ENCODE data around the gene TENT5C. TPM values are rescaled to one million over a fixed set of nuclear protein-coding genes. Genes with fewer than 3 reads are reported as not detected.

Gene TENT5C
- total RNA-seq, 4 donors from 2014 or later = 0.27 to 2.8 (median 1.3) TPM

- WGBS, 2 donors = 21 to 33% methylated on average over 1 to 3 of the region's 3 CpGs
- TF ChIP-seq POLR2A (IDR thresholded peaks at IDR 0.05) = no peak
- TF ChIP-seq, protein P1, sequence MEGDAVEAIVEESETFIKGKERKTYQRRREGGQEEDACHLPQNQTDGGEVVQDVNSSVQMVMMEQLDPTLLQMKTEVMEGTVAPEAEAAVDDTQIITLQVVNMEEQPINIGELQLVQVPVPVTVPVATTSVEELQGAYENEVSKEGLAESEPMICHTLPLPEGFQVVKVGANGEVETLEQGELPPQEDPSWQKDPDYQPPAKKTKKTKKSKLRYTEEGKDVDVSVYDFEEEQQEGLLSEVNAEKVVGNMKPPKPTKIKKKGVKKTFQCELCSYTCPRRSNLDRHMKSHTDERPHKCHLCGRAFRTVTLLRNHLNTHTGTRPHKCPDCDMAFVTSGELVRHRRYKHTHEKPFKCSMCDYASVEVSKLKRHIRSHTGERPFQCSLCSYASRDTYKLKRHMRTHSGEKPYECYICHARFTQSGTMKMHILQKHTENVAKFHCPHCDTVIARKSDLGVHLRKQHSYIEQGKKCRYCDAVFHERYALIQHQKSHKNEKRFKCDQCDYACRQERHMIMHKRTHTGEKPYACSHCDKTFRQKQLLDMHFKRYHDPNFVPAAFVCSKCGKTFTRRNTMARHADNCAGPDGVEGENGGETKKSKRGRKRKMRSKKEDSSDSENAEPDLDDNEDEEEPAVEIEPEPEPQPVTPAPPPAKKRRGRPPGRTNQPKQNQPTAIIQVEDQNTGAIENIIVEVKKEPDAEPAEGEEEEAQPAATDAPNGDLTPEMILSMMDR (IDR thresholded peaks at IDR 0.05) = no peak
- peak overlapping the region in 1 of 4 donors; percentile 59 for H3K27ac ChIP-seq
Observed at GRCh38 chr1:117657031-117657430, 51.2 kb downstream of the TENT5C start.

GRCh38 chr1:117657949-117658660, 52.3 kb downstream of the TENT5C start:
- WGBS, 2 donors = 93% methylated on average over 5 of the region's 5 CpGs
- Histone ChIP-seq H3K27me3 (no peaks in the 10 kb centered on the region), H3K4me1 (peaks cover 4 to 69% (median 15%) of the 10 kb centered on the region in 3 donors), H3K9me3 (no peaks in the 10 kb centered on the region), H3K4me3 (no peak overlapping the region), H3K27ac (peak overlapping the region in 1 of 4 donors; percentile 52), H3K36me3 (no peaks in the 10 kb centered on the region)
- intact Hi-C loops (cut with DNase I) = no loop called here
- DNase-seq = no peak
- no peak for TF ChIP-seq POLR2A (IDR thresholded peaks at IDR 0.05)
- TF ChIP-seq, protein P1 (IDR thresholded peaks at IDR 0.05) = no peak

More at GRCh38 chr1:117657031-117657430, 51.2 kb downstream of the TENT5C start:
- H3K4me3 ChIP-seq = no peak overlapping the region
- intact Hi-C loops (cut with DNase I) = no loop called here
- H3K4me1 ChIP-seq = peaks cover 4 to 72% (median 15%) of the 10 kb centered on the region in 3 donors
- H3K9me3 ChIP-seq = no peaks in the 10 kb centered on the region
- H3K27me3 ChIP-seq = no peaks in the 10 kb centered on the region
- no peaks in the 10 kb centered on the region for H3K36me3 ChIP-seq
- DNase-seq = no peak

- intact Hi-C loops (cut with DNase I) = no loop called here
- H3K27ac ChIP-seq = peak overlapping the region in 2 of 4 donors; percentile 6 to 52
- no peak for DNase-seq
Observed at GRCh38 chr1:117658676-117659075, 52.8 kb downstream of the TENT5C start.

DNA sequence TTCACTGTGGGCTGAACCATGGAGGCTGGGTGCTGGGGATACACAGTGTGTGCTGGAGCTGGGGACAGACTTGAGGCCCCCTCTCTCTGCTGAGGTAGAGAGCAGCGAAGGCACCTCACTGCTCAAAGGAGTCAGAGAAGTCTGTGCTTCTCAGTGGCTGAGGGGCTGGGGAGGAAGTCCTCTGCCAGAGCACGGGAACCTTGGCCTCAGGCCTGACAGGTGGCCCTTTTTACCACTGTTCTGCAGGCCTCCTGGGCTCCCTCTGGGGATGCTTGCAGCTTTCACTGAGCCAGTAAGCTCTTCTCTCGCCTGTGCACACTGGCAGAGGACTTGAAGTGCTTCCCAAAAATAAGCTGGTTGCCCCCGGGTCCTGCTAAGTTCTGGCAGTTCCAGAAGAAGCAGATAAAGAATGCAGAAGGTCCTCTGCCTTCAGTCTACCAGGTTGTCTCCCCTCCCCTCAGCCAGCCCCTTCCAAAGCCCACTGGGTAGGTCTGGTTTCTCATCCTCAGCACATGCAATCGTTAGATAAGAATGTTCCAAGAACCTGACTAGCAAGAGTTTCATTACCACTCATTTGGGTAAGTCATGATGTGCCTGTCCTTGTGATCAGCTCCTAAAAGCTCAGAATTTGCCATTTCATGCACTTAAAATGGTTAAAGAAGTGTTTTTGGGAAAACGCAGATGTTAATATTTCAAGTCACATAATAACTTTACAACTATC, 53.9 kb downstream of the TENT5C start:
- no peak for DNase-seq
- no peaks in the 10 kb centered on the region for H3K9me3 ChIP-seq
- 39 to 41% methylated on average over 4 to 6 of the region's 6 CpGs for WGBS, 2 donors
- no peak for TF ChIP-seq POLR2A (IDR thresholded peaks at IDR 0.05)
- TF ChIP-seq, protein P1 (IDR thresholded peaks at IDR 0.05) = no peak
- no peaks in the 10 kb centered on the region for H3K27me3 ChIP-seq
- H3K4me1 ChIP-seq = peaks cover 4 to 53% (median 7%) of the 10 kb centered on the region in 3 donors
- no peak overlapping the region for H3K4me3 ChIP-seq
- H3K27ac ChIP-seq = peak overlapping the region in 2 of 4 donors; percentile 6 to 50
- intact Hi-C loops (cut with DNase I) = no loop called here
- no peaks in the 10 kb centered on the region for H3K36me3 ChIP-seq

More at GRCh38 chr1:117658676-117659075, 52.8 kb downstream of the TENT5C start:
- TF ChIP-seq, protein P1 (IDR thresholded peaks at IDR 0.05) = no peak
- peak in 1 of 4 donors; percentile 16 for TF ChIP-seq POLR2A (IDR thresholded peaks at IDR 0.05)
- H3K9me3 ChIP-seq = no peaks in the 10 kb centered on the region
- 64 to 78% methylated on average over 2 to 3 of the region's 3 CpGs for WGBS, 2 donors
- no peaks in the 10 kb centered on the region for H3K27me3 ChIP-seq
- H3K36me3 ChIP-seq = no peaks in the 10 kb centered on the region
- H3K4me1 ChIP-seq = peaks cover 4 to 64% (median 12%) of the 10 kb centered on the region in 3 donors
- H3K4me3 ChIP-seq = no peak overlapping the region
